Upper lobe of left lung (tissue), 6 donors: ENCODE data around the gene BSPRY. TPM values are rescaled to one million over a fixed set of nuclear protein-coding genes. Genes with fewer than 3 reads are reported as not detected.
A peak's percentile ranks its signal among the peaks of the same experiment; 100 is the strongest.

Experiments used
- ATAC-seq, 2 donors: fragments of 200-7000 bp; cut with Tn5 transposase; one replicate each; pipeline ENCODE4 v1.9.1; 2022; ENCODE audit warnings: mild to moderate bottlenecking in 2 of 2, moderate library complexity in 2 of 2; ENCODE audit not compliant: low FRiP score in 2 of 2
- DNase-seq, 2 donors: peaks; one replicate each; pipeline ENCODE4 v3.0.0-alpha.2; 2019 to 2020
- H3K27ac ChIP-seq, 4 donors: fragments of 200-600 bp; sonication (generic); one replicate each; pipeline ENCODE4 v1.5.1; 2016 to 2019
- H3K27me3 ChIP-seq, 4 donors: fragments of 200-600 bp; sonication (generic); one replicate each; pipeline ENCODE4 v1.5.1; 2017 to 2019
- H3K36me3 ChIP-seq, 4 donors: fragments of 200-600 bp; sonication (generic); one replicate each; pipeline ENCODE4 v1.5.1; 2016 to 2019
- H3K4me1 ChIP-seq, 4 donors: fragments of 200-600 bp; sonication (generic); one replicate each; pipeline ENCODE4 v1.5.1; 2018 to 2019
- H3K4me3 ChIP-seq, 4 donors: fragments of 200-600 bp; sonication (generic); one replicate each; pipeline ENCODE4 v1.5.1; 2017 to 2019; ENCODE audit warnings: mild to moderate bottlenecking in 2 of 4, moderate library complexity in 1 of 4
- H3K9me3 ChIP-seq, 4 donors: fragments of 200-600 bp; sonication (generic); one replicate each; pipeline ENCODE4 v1.5.1; 2018 to 2019
- CTCF ChIP-seq, 6 experiments: fragments of 450-650 bp in 4 of 6; fragments of 200-600 bp in 2 of 6; sonication (generic) in 2 of 6; IDR thresholded peaks; one replicate each; pipeline ENCODE4 v1.5.1; 2016 to 2019; ENCODE audit warnings: antibody characterized with exemption in 6 of 6
- EP300 ChIP-seq, 4 donors: sonication (generic); formaldehyde crosslinking; IDR thresholded peaks; one replicate each; pipeline ENCODE4 v1.5.1; 2017; ENCODE audit warnings: antibody characterized with exemption in 4 of 4, control low read depth in 2 of 4
- POLR2A ChIP-seq, 4 donors: fragments of 450-650 bp; IDR thresholded peaks; one replicate each; pipeline ENCODE4 v1.5.1; 2016 to 2017; ENCODE audit warnings: antibody characterized with exemption in 4 of 4, mild to moderate bottlenecking in 2 of 4
- POLR2AphosphoS5 ChIP-seq, 2 donors: sonication (generic); formaldehyde crosslinking; IDR thresholded peaks; one replicate each; pipeline ENCODE4 v1.5.1; 2017; ENCODE audit warnings: antibody characterized with exemption in 2 of 2
- WGBS, 2 donors: methylation state at CpG; one replicate each; pipeline ENCODE4 v1.1.5; 2017 to 2018; 5-methylcytosine and 5-hydroxymethylcytosine counted together
- total RNA-seq, 6 donors: library from RNA; depleted of rRNA in 4 of 6; stranded (reverse); fragments of >200 nt in 4 of 6; gene quantifications; one replicate each; pipeline versions ENCODE4 v1.1.0 to v1.2.1, GENCODE V29; 2016 to 2021
- donor health status: DM: no; HTN: no; CAD: no; lungs with moderate emphysema.
- donor health status: DM: no; HTN: yes; CAD: no; lungs with severe emphysema.

The BSPRY gene
- total RNA-seq, 6 donors from 2014 or later, result 5.2 to 21.1 (median 12.7) TPM

- H3K4me3 ChIP-seq, result no peak overlapping the region
- DNase-seq, result no peak
- peaks cover 0 to 3% (median 0%) of the 10 kb centered on the region in 4 donors for H3K4me1 ChIP-seq
- WGBS, 2 donors, result 91 to 96% methylated on average over 5 of the region's 5 CpGs
- H3K27me3 ChIP-seq, result no peaks in the 10 kb centered on the region
- TF ChIP-seq POLR2AphosphoS5 (IDR thresholded peaks at IDR 0.05) (no peak), POLR2A (IDR thresholded peaks at IDR 0.05) (no peak), EP300 (IDR thresholded peaks at IDR 0.05) (no peak), CTCF (IDR thresholded peaks at IDR 0.05) (no peak)
- H3K36me3 ChIP-seq, result peaks cover 0 to 10% (median 3%) of the 10 kb centered on the region in 4 donors
- no peaks in the 10 kb centered on the region for H3K9me3 ChIP-seq
- no peak for ATAC-seq
- H3K27ac ChIP-seq, result no peak overlapping the region
Observed at GRCh38 chr9:113368348-113368981, 19.1 kb downstream of the BSPRY start.

- H3K4me1 ChIP-seq, result peaks cover 0 to 3% (median 0%) of the 10 kb centered on the region in 4 donors
- ATAC-seq (no peak), DNase-seq (no peak)
- TF ChIP-seq EP300 (IDR thresholded peaks at IDR 0.05), result no peak
- TF ChIP-seq CTCF (IDR thresholded peaks at IDR 0.05), result no peak
- TF ChIP-seq POLR2AphosphoS5 (IDR thresholded peaks at IDR 0.05), result no peak
- no peak for TF ChIP-seq POLR2A (IDR thresholded peaks at IDR 0.05)
- no peak overlapping the region for H3K27ac ChIP-seq
- H3K36me3 ChIP-seq, result peaks cover 0 to 18% (median 11%) of the 10 kb centered on the region in 4 donors
- WGBS, 2 donors, result 73 to 77% methylated on average over 10 to 13 of the region's 13 CpGs
- H3K4me3 ChIP-seq, result no peak overlapping the region
- H3K9me3 ChIP-seq, result no peaks in the 10 kb centered on the region
- H3K27me3 ChIP-seq, result no peaks in the 10 kb centered on the region
Observed at GRCh38 chr9:113368982-113369854, 19.9 kb downstream of the BSPRY start.

GRCh38 chr9:113369855-113370140 is 20.5 kb downstream of the BSPRY start:
- Histone ChIP-seq H3K27ac (no peak overlapping the region), H3K9me3 (no peaks in the 10 kb centered on the region), H3K4me3 (no peak overlapping the region), H3K4me1 (peaks cover 0 to 3% (median under 1%) of the 10 kb centered on the region in 4 donors), H3K36me3 (peaks cover 0 to 23% (median 15%) of the 10 kb centered on the region in 4 donors), H3K27me3 (no peaks in the 10 kb centered on the region)
- 74 to 93% methylated on average over 7 to 11 of the region's 11 CpGs for WGBS, 2 donors
- ATAC-seq (no peak), DNase-seq (peak in 1 of 2 donors; percentile 62)
- TF ChIP-seq POLR2A (IDR thresholded peaks at IDR 0.05) (no peak), EP300 (IDR thresholded peaks at IDR 0.05) (no peak), POLR2AphosphoS5 (IDR thresholded peaks at IDR 0.05) (no peak), CTCF (IDR thresholded peaks at IDR 0.05) (no peak)

- TF ChIP-seq CTCF (IDR thresholded peaks at IDR 0.05) (no peak), POLR2AphosphoS5 (IDR thresholded peaks at IDR 0.05) (no peak), EP300 (IDR thresholded peaks at IDR 0.05) (no peak)
- Histone ChIP-seq H3K36me3 (peaks cover 0 to 28% (median 15%) of the 10 kb centered on the region in 4 donors), H3K27ac (no peak overlapping the region), H3K9me3 (no peaks in the 10 kb centered on the region), H3K4me3 (no peak overlapping the region), H3K4me1 (peaks cover 4 to 12% (median 5%) of the 10 kb centered on the region in 4 donors), H3K27me3 (no peaks in the 10 kb centered on the region)
- ATAC-seq, result no peak
- WGBS, 2 donors, result 84 to 86% methylated on average over 8 of the region's 8 CpGs
- DNase-seq, result no peak
Observed at GRCh38 chr9:113370806-113371325, 21.5 kb downstream of the BSPRY start.
